ENCODE measurements around the gene PTHLH. TPM values are rescaled to one million over a fixed set of nuclear protein-coding genes. Genes with fewer than 3 reads are reported as not detected.

Gene PTHLH
- total RNA-seq, 1 experiment from 2014 or later: not detected

- ChIA-PET CTCF (no interaction called here), POLR2A (no interaction called here)
- DNase-seq (ENCODE audit: low spot score) (no peak), ATAC-seq (no peak)
- Mint-ChIP-seq H3K27ac (no peak overlapping the region), H3K4me1 (peaks cover 15% of the 10 kb centered on the region), H3K9me3 (peaks cover 6% of the 10 kb centered on the region), H3K36me3 (no peaks in the 10 kb centered on the region; the same call in 1 of the 2 replicates), H3K27me3 (ENCODE audit: low read depth) (no peaks in the 10 kb centered on the region; the same call in 1 of the 2 replicates), H3K4me3 (no peak overlapping the region)
- TF ChIP-seq RELA (CRISPR knock-in tag; IDR thresholded peaks at IDR 0.05; ENCODE audit: borderline replicate concordance) (no peak), USF1 (CRISPR knock-in tag; IDR thresholded peaks at IDR 0.05) (no peak), TP53 (CRISPR knock-in tag; IDR thresholded peaks at IDR 0.05) (no peak), TCF7 (CRISPR knock-in tag; IDR thresholded peaks at IDR 0.05; ENCODE audit: low read depth) (no peak), ZNF423 (CRISPR knock-in tag; IDR thresholded peaks at IDR 0.05) (no peak), NR1H2 (CRISPR knock-in tag; IDR thresholded peaks at IDR 0.05) (no peak), GTF2I (CRISPR knock-in tag; conservative IDR thresholded peaks at IDR 0.05) (no peak), HMGA2 (CRISPR knock-in tag; IDR thresholded peaks at IDR 0.05) (no peak), ZNF425 (CRISPR knock-in tag; conservative IDR thresholded peaks at IDR 0.05) (no peak), ATF3 (CRISPR knock-in tag; conservative IDR thresholded peaks at IDR 0.05) (no peak), GRHL2 (CRISPR knock-in tag; IDR thresholded peaks at IDR 0.05; ENCODE audit: insufficient replicate concordance, severe bottlenecking) (no peak), TEAD1 (CRISPR knock-in tag; IDR thresholded peaks at IDR 0.05) (no peak), JAZF1 (CRISPR knock-in tag; IDR thresholded peaks at IDR 0.05) (no peak), FOXJ3 (CRISPR knock-in tag; IDR thresholded peaks at IDR 0.05; ENCODE audit: borderline replicate concordance) (no peak)
- TF ChIP-seq, protein P1, sequence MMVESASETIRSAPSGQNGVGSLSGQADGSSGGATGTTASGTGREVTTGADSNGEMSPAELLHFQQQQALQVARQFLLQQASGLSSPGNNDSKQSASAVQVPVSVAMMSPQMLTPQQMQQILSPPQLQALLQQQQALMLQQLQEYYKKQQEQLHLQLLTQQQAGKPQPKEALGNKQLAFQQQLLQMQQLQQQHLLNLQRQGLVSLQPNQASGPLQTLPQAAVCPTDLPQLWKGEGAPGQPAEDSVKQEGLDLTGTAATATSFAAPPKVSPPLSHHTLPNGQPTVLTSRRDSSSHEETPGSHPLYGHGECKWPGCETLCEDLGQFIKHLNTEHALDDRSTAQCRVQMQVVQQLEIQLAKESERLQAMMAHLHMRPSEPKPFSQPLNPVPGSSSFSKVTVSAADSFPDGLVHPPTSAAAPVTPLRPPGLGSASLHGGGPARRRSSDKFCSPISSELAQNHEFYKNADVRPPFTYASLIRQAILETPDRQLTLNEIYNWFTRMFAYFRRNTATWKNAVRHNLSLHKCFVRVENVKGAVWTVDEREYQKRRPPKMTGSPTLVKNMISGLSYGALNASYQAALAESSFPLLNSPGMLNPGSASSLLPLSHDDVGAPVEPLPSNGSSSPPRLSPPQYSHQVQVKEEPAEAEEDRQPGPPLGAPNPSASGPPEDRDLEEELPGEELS (CRISPR knock-in tag; IDR thresholded peaks at IDR 0.05): no peak
- TF ChIP-seq, protein P2, sequence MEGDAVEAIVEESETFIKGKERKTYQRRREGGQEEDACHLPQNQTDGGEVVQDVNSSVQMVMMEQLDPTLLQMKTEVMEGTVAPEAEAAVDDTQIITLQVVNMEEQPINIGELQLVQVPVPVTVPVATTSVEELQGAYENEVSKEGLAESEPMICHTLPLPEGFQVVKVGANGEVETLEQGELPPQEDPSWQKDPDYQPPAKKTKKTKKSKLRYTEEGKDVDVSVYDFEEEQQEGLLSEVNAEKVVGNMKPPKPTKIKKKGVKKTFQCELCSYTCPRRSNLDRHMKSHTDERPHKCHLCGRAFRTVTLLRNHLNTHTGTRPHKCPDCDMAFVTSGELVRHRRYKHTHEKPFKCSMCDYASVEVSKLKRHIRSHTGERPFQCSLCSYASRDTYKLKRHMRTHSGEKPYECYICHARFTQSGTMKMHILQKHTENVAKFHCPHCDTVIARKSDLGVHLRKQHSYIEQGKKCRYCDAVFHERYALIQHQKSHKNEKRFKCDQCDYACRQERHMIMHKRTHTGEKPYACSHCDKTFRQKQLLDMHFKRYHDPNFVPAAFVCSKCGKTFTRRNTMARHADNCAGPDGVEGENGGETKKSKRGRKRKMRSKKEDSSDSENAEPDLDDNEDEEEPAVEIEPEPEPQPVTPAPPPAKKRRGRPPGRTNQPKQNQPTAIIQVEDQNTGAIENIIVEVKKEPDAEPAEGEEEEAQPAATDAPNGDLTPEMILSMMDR (IDR thresholded peaks at IDR 0.05): no peak
Measured at GRCh38 chr12:27915021-27915420, 57.5 kb downstream of the PTHLH start.

DNA sequence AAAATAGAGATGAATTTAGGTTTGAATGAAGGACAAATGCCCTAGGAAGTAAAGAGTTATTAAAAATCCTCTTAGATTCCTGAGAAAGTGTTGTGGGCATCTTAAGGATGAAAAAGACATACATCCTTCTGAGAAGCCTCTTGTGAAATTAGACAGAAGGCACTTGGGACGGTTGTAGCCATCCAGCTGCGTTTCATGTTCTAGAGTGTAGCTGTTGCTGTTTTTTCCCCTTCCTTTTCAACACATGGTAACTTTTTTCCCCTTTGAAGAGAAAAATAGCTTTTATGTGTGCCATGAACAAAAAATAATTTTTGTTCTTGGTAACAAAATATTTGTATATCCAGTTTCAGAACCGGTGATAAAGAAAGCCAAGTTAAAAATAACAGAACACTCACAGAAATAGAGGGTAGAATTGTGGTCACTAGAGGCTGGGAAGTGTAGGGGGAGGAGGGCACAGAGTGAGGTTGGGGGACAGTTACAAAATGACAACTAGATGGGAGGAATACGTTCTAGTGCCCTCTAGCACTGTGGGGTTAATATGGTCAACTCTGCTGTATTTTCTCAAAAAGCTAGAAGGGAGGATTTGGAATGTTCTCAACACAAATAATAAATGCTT lies 58.4 kb downstream of the PTHLH start:
- Mint-ChIP-seq H3K9me3 (peaks cover 9% of the 10 kb centered on the region), H3K27ac (no peak overlapping the region)
- no peak for ATAC-seq
- TF ChIP-seq NR1H2 (CRISPR knock-in tag; IDR thresholded peaks at IDR 0.05): no peak
- no peak for TF ChIP-seq ZNF425 (CRISPR knock-in tag; conservative IDR thresholded peaks at IDR 0.05)
- no peak for TF ChIP-seq GABPB1 (CRISPR knock-in tag; IDR thresholded peaks at IDR 0.05)
- no peak for TF ChIP-seq CREB1 (CRISPR knock-in tag; IDR thresholded peaks at IDR 0.05)
- no peak for TF ChIP-seq CREM (CRISPR knock-in tag; IDR thresholded peaks at IDR 0.05)
- TF ChIP-seq, protein P3, sequence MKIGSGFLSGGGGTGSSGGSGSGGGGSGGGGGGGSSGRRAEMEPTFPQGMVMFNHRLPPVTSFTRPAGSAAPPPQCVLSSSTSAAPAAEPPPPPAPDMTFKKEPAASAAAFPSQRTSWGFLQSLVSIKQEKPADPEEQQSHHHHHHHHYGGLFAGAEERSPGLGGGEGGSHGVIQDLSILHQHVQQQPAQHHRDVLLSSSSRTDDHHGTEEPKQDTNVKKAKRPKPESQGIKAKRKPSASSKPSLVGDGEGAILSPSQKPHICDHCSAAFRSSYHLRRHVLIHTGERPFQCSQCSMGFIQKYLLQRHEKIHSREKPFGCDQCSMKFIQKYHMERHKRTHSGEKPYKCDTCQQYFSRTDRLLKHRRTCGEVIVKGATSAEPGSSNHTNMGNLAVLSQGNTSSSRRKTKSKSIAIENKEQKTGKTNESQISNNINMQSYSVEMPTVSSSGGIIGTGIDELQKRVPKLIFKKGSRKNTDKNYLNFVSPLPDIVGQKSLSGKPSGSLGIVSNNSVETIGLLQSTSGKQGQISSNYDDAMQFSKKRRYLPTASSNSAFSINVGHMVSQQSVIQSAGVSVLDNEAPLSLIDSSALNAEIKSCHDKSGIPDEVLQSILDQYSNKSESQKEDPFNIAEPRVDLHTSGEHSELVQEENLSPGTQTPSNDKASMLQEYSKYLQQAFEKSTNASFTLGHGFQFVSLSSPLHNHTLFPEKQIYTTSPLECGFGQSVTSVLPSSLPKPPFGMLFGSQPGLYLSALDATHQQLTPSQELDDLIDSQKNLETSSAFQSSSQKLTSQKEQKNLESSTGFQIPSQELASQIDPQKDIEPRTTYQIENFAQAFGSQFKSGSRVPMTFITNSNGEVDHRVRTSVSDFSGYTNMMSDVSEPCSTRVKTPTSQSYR (CRISPR knock-in tag; IDR thresholded peaks at IDR 0.05): no peak
- no peak for TF ChIP-seq EMX1 (CRISPR knock-in tag; IDR thresholded peaks at IDR 0.05)

More for the DNA sequence above, 58.4 kb downstream of the PTHLH start:
- POLR2A ChIA-PET: no interaction called here
- H3K4me3 Mint-ChIP-seq: no peak overlapping the region
- H3K4me1 Mint-ChIP-seq: peaks cover 6% of the 10 kb centered on the region
- no peaks in the 10 kb centered on the region; the same call in 1 of the 2 replicates for H3K27me3 Mint-ChIP-seq (ENCODE audit: low read depth)
- DNase-seq (ENCODE audit: low spot score): no peak
- CTCF ChIA-PET: no interaction called here
- H3K36me3 Mint-ChIP-seq: no peaks in the 10 kb centered on the region; the same call in 1 of the 2 replicates
